ENCODE results near the gene KIZ. TPM values are rescaled to one million over a fixed set of nuclear protein-coding genes. Genes with fewer than 3 reads are reported as not detected.

KIZ gene
- total RNA-seq, 1 experiment from 2014 or later: 13.4 TPM

DNA sequence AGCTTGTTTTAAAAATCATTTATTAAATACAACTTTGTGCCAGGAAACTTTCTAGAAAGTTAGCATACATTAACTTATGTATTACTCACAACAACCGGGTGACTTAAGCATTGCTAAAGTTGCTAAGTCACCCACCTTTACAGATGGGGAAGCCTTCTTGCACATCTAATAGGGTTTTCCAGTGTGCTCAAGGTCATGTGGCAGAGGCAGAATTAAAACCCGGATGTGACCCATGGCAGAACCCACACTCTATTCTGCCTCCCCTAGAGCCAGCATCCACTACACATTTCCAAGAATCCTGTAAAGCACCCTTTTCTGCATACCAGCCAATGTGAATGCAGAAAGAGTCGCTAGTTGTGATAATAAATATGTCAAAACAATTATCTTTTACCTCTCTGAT is 33.1 kb upstream of the KIZ start:
- Histone ChIP-seq H3K4me1 (ENCODE audit: insufficient read depth, low read length) (peaks cover 25% of the 10 kb centered on the region), H3K79me2 (ENCODE audit: low read length) (no peaks in the 10 kb centered on the region), H3K36me3 (ENCODE audit: low read depth, low read length) (no peaks in the 10 kb centered on the region), H2AFZ (ENCODE audit: low read length) (no peak overlapping the region), H3K27ac (ENCODE audit: low read length) (no peak overlapping the region), H3K4me3 (ENCODE audit: low read length) (no peak overlapping the region), H3K4me2 (ENCODE audit: low read length) (no peak overlapping the region), H3K27me3 (ENCODE audit: low read length) (peaks cover 63% of the 10 kb centered on the region), H3K9me3 (ENCODE audit: low read length) (no peaks in the 10 kb centered on the region), H4K20me1 (ENCODE audit: low read length) (peaks cover 4% of the 10 kb centered on the region; the same call in 1 of the 2 replicates), H3F3A (ENCODE audit: low read length, unreplicated experiment) (peaks cover 4% of the 10 kb centered on the region), H3K9ac (ENCODE audit: low read length) (no peak overlapping the region), H3K9me2 (replicated peaks; ENCODE audit: low read length) (no peaks in the 10 kb centered on the region)
- ATAC-seq (no peak), DNase-seq (no peak)
- intact Hi-C loops (cut with micrococcal nuclease): no loop called here
- BruUV-seq (replicated peaks): no TSS peak
- ChIA-PET CTCF (no interaction called here), POLR2A (ENCODE audit: unreplicated experiment) (no interaction called here)
- no peak for TF ChIP-seq EZH2phosphoT487 (IDR thresholded peaks at IDR 0.05; ENCODE audit: borderline replicate concordance, low read length)
- no peak for TF ChIP-seq EZH2 (IDR thresholded peaks at IDR 0.05; ENCODE audit: low read length, unreplicated experiment)
- TF ChIP-seq CTCF (conservative IDR thresholded peaks at IDR 0.05; ENCODE audit: low read depth, low read length): no peak

DNA sequence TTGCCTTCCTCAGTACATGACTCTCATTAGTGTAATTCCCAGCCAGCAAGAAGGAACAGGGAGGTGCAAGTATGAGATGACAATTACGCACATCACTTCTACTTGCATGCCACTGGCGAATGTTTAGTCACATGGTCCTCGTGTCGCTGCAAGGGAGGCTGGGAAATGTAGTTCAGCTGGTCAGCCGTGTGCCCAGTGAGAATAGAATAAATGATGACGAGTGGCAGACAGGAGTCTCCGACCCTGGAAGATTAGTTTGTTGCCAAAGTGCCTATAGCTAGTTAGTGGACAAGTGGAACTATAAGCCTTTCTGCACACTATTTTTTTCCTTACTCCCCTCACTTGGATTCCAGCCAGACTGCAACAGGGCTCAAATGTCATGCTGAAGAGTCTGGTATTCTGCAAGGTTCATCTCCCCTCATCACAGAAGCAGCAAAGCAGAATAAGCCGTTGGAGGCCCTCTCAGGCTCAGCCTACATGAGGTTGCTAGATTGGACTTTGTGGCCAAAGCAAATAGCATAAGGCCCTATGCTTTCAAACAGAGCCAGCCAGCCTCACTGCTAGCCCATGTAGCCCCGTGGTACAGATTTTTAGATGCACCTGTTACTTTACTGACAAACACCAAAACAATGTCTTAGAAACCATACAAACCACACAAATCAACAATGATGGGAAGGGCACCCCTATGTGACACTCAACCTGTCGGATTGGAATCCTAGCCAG is 29.4 kb upstream of the KIZ start:
- ATAC-seq: peak; percentile 46; the same call in 1 of the 2 replicates
- H4K20me1 ChIP-seq (ENCODE audit: low read length): no peaks in the 10 kb centered on the region
- no peak overlapping the region for H3K4me3 ChIP-seq (ENCODE audit: low read length)
- no peaks in the 10 kb centered on the region for H3K79me2 ChIP-seq (ENCODE audit: low read length)
- BruUV-seq (replicated peaks): no TSS peak
- ChIA-PET CTCF (no interaction called here), POLR2A (ENCODE audit: unreplicated experiment) (no interaction called here)
- H3K4me1 ChIP-seq (ENCODE audit: insufficient read depth, low read length): no peaks in the 10 kb centered on the region
- intact Hi-C loops (cut with micrococcal nuclease): no loop called here
- no peaks in the 10 kb centered on the region for H3K9me3 ChIP-seq (ENCODE audit: low read length)
- H3F3A ChIP-seq (ENCODE audit: low read length, unreplicated experiment): no peaks in the 10 kb centered on the region
- H3K36me3 ChIP-seq (ENCODE audit: low read depth, low read length): no peaks in the 10 kb centered on the region
- 0 out of 2 replicates have a peak overlapping the region, but pooled peaks have one; percentile 20 for H2AFZ ChIP-seq (ENCODE audit: low read length)
- no peak overlapping the region for H3K9ac ChIP-seq (ENCODE audit: low read length)
- DNase-seq: peak; percentile 60
- peaks cover 76% of the 10 kb centered on the region for H3K27me3 ChIP-seq (ENCODE audit: low read length)
- H3K9me2 ChIP-seq (replicated peaks; ENCODE audit: low read length): no peaks in the 10 kb centered on the region
- no peak for TF ChIP-seq CTCF (conservative IDR thresholded peaks at IDR 0.05; ENCODE audit: low read depth, low read length)
- no peak for TF ChIP-seq EZH2 (IDR thresholded peaks at IDR 0.05; ENCODE audit: low read length, unreplicated experiment)
- TF ChIP-seq EZH2phosphoT487 (IDR thresholded peaks at IDR 0.05; ENCODE audit: borderline replicate concordance, low read length): no peak
- no peak overlapping the region for H3K27ac ChIP-seq (ENCODE audit: low read length)
- H3K4me2 ChIP-seq (ENCODE audit: low read length): peak overlapping the region; percentile 35
